H9 (cell line): ENCODE results near the gene NTPCR. TPM values are rescaled to one million over a fixed set of nuclear protein-coding genes. Genes with fewer than 3 reads are reported as not detected.

ENCODE experiments used
- DNase-seq: peaks from one replicate; pipeline ENCODE4 v3.0.0-alpha.2; 2017
- H2AFZ ChIP-seq: one replicate; pipeline ENCODE4 v1.6.1; 2013; ENCODE audit warnings: mild to moderate bottlenecking, low read length, control low read depth, moderate library complexity
- H2AK5ac ChIP-seq: 2 replicates; pipeline ENCODE4 v1.6.1; 2013; ENCODE audit warnings: low read length, control low read depth, mixed read lengths; ENCODE audit not compliant: insufficient read length
- H2BK120ac ChIP-seq: one replicate; pipeline ENCODE4 v1.6.1; 2013; ENCODE audit warnings: low read depth, mild to moderate bottlenecking, low read length, control low read depth, inconsistent platforms; ENCODE audit not compliant: poor library complexity, severe bottlenecking
- H2BK12ac ChIP-seq: 2 replicates; pipeline ENCODE4 v1.6.1; 2013; ENCODE audit warnings: low read length, control low read depth, mixed read lengths, low read depth; ENCODE audit not compliant: insufficient read length
- H2BK15ac ChIP-seq: 2 replicates; pipeline ENCODE4 v1.6.1; 2013; ENCODE audit warnings: low read depth, low read length, control low read depth
- H2BK20ac ChIP-seq: one replicate; pipeline ENCODE4 v1.6.1; 2013; ENCODE audit warnings: low read depth, mild to moderate bottlenecking, low read length, control low read depth, inconsistent platforms; ENCODE audit not compliant: poor library complexity, severe bottlenecking
- H2BK5ac ChIP-seq: 2 replicates; pipeline ENCODE4 v1.6.1; 2013; ENCODE audit warnings: low read length, control low read depth, mixed read lengths; ENCODE audit not compliant: insufficient read length
- H3K14ac ChIP-seq: 2 replicates; pipeline ENCODE4 v1.6.1; 2013; ENCODE audit warnings: low read length, control low read depth; ENCODE audit not compliant: insufficient read depth
- H3K18ac ChIP-seq: 2 replicates; pipeline ENCODE4 v1.6.1; 2013; ENCODE audit warnings: low read depth, mild to moderate bottlenecking, mixed read lengths, low read length, control low read depth; ENCODE audit not compliant: insufficient read length
- H3K23ac ChIP-seq: 2 replicates; pipeline ENCODE4 v1.6.1; 2013; ENCODE audit warnings: low read length, control low read depth, mixed read lengths, low read depth; ENCODE audit not compliant: insufficient read length
- H3K23me2 ChIP-seq: 2 replicates; pipeline ENCODE4 v1.6.1; 2013; ENCODE audit warnings: low read depth, mild to moderate bottlenecking, mixed read lengths, low read length, control low read depth; ENCODE audit not compliant: insufficient read length, poor library complexity, severe bottlenecking
- H3K27ac ChIP-seq: 2 replicates; pipeline ENCODE4 v1.5.1; 2013; ENCODE audit warnings: low read length, control low read depth, mixed read lengths, low read depth; ENCODE audit not compliant: insufficient read length
- H3K27me3 ChIP-seq: 2 replicates; pipeline ENCODE4 v1.6.1; 2013; ENCODE audit warnings: low read length, control low read depth, inconsistent platforms; ENCODE audit not compliant: insufficient read depth
- H3K4ac ChIP-seq: 2 replicates; pipeline ENCODE4 v1.6.1; 2013; ENCODE audit warnings: low read depth, mild to moderate bottlenecking, control low read depth, inconsistent platforms, low read length, moderate library complexity
- H3K4me1 ChIP-seq: 2 replicates; pipeline ENCODE4 v1.6.1; 2013; ENCODE audit warnings: low read length, control low read depth, inconsistent platforms; ENCODE audit not compliant: insufficient read depth
- H3K4me2 ChIP-seq: 2 replicates; pipeline ENCODE4 v1.6.1; 2013; ENCODE audit warnings: low read length, control low read depth, mixed read lengths; ENCODE audit not compliant: insufficient read length, insufficient read depth
- H3K56ac ChIP-seq: 2 replicates; pipeline ENCODE4 v1.6.1; 2013; ENCODE audit warnings: low read depth, mild to moderate bottlenecking, mixed read lengths, low read length, control low read depth; ENCODE audit not compliant: insufficient read length
- H3K79me1 ChIP-seq: 2 replicates; pipeline ENCODE4 v1.6.1; 2013; ENCODE audit warnings: low read depth, mild to moderate bottlenecking, moderate library complexity, low read length, control low read depth, inconsistent platforms; ENCODE audit not compliant: insufficient read depth, poor library complexity, severe bottlenecking
- H3K79me2 ChIP-seq: 2 replicates; pipeline ENCODE4 v1.6.1; 2013; ENCODE audit warnings: low read length, control low read depth, inconsistent platforms; ENCODE audit not compliant: insufficient read depth
- H3K9ac ChIP-seq: 2 replicates; pipeline ENCODE4 v1.6.1; 2013; ENCODE audit warnings: low read length, control low read depth, mixed read lengths; ENCODE audit not compliant: insufficient read length; ENCODE audit errors: extremely low read depth
- H3K9me3 ChIP-seq: one replicate; pipeline ENCODE4 v1.6.1; 2013; ENCODE audit warnings: low read depth, low read length, inconsistent platforms; ENCODE audit not compliant: control insufficient read depth
- H3T11ph ChIP-seq: one replicate; pipeline ENCODE4 v1.6.1; 2013; ENCODE audit warnings: mild to moderate bottlenecking, low read length, control low read depth, inconsistent platforms
- H4K20me1 ChIP-seq: one replicate; pipeline ENCODE4 v1.6.1; 2013; ENCODE audit not compliant: control insufficient read depth, insufficient read length, insufficient read depth
- H4K5ac ChIP-seq: 2 replicates; pipeline ENCODE4 v1.6.1; 2013; ENCODE audit warnings: low read depth, mild to moderate bottlenecking, mixed read lengths, low read length, control low read depth; ENCODE audit not compliant: insufficient read length
- H4K8ac ChIP-seq: replicated peaks from 2 replicates; pipeline ENCODE4 v1.6.1; 2013; ENCODE audit warnings: low read length, control low read depth, mixed read lengths, low read depth; ENCODE audit not compliant: insufficient read length
- H4K91ac ChIP-seq: 2 replicates; pipeline ENCODE4 v1.6.1; 2013; ENCODE audit warnings: low read depth, mild to moderate bottlenecking, moderate library complexity, mixed read lengths, low read length, control low read depth; ENCODE audit not compliant: insufficient read length
- H3K27ac Mint-ChIP-seq, 3 experiments: 2 replicates in 2 of 3; 3 replicates in 1 of 3; pipeline ENCODE4 v1.8.0; 2020 to 2021; ENCODE audit warnings: mixed read lengths in 3 of 3, mild to moderate bottlenecking in 1 of 3, moderate library complexity in 1 of 3
- H3K27me3 Mint-ChIP-seq: 2 replicates; pipeline ENCODE4 v1.8.0; 2021; ENCODE audit warnings: low read depth, mild to moderate bottlenecking, moderate library complexity, mixed read lengths
- H3K36me3 Mint-ChIP-seq, 3 experiments: 2 replicates in 2 of 3; 3 replicates in 1 of 3; pipeline ENCODE4 v1.8.0; 2020 to 2021; ENCODE audit warnings: low read depth in 3 of 3, mixed read lengths in 3 of 3; ENCODE audit not compliant: insufficient read depth in 1 of 3
- H3K4me1 Mint-ChIP-seq, 2 experiments: 2 replicates each; pipeline ENCODE4 v1.8.0; 2020; ENCODE audit warnings: mixed read lengths in 2 of 2
- H3K4me3 Mint-ChIP-seq, 2 experiments: 2 replicates in 1 of 2; 3 replicates in 1 of 2; pipeline ENCODE4 v1.8.0; 2020 to 2021; ENCODE audit warnings: mild to moderate bottlenecking in 2 of 2, mixed read lengths in 2 of 2, moderate library complexity in 1 of 2
- H3K9me3 Mint-ChIP-seq, 2 experiments: 2 replicates in 1 of 2; 3 replicates in 1 of 2; pipeline ENCODE4 v1.8.0; 2020; ENCODE audit warnings: mild to moderate bottlenecking in 2 of 2, mixed read lengths in 2 of 2, moderate library complexity in 1 of 2
- CTCF ChIP-seq: fragments of 200-600 bp; sonication (generic); conservative IDR thresholded peaks from 3 replicates; pipeline ENCODE4 v1.8.0; 2021; ENCODE audit warnings: antibody characterized with exemption, mild to moderate bottlenecking
- WGBS: extraction: QIAGEN DNeasy Blood & Tissue Kit; methylation state at CpG from one replicate; pipeline ENCODE4 v1.1.7; 2013; ENCODE audit warnings: missing lambda C conversion rate, low lambda C conversion rate, mixed read lengths; ENCODE audit not compliant: insufficient read length; ENCODE audit errors: extremely low coverage; 5-methylcytosine and 5-hydroxymethylcytosine counted together
- total RNA-seq: library from RNA; stranded (reverse); gene quantifications from 2 replicates; pipeline ENCODE4 v1.2.1, GENCODE V29; 2021

Gene NTPCR
- total RNA-seq, 1 experiment from 2014 or later, result 87.4 TPM

GRCh38 chr1:233010146-233010545 lies 59.7 kb downstream of the NTPCR start:
- peaks cover 16 to 33% (median 23%) of the 10 kb centered on the region in 3 experiments for H3K36me3 Mint-ChIP-seq
- H2BK20ac ChIP-seq, result no peak overlapping the region
- H3K4me2 ChIP-seq, result no peak overlapping the region
- no peak overlapping the region for H4K91ac ChIP-seq
- H2AK5ac ChIP-seq, result no peak overlapping the region
- H3K79me1 ChIP-seq, result no peaks in the 10 kb centered on the region
- no CpG with 5 or more reads among the region's 3 CpGs for WGBS
- no peak overlapping the region for H3K27ac ChIP-seq
- no peaks in the 10 kb centered on the region for H4K20me1 ChIP-seq
- no peaks in the 10 kb centered on the region for H3K4me1 ChIP-seq
- H3K56ac ChIP-seq, result no peak overlapping the region
- no peaks in the 10 kb centered on the region for H3K23me2 ChIP-seq
- no peak overlapping the region for H3K4ac ChIP-seq
- H3K9ac ChIP-seq, result no peak overlapping the region
- H3K18ac ChIP-seq, result no peak overlapping the region
- DNase-seq, result no peak
- no peak overlapping the region for H2BK5ac ChIP-seq
- H4K8ac ChIP-seq, result no peak overlapping the region
- no peaks in the 10 kb centered on the region for H3K9me3 ChIP-seq
- H3K27me3 ChIP-seq, result no peaks in the 10 kb centered on the region
- H3K9me3 Mint-ChIP-seq, result no peaks in the 10 kb centered on the region
- no peak overlapping the region for H3K14ac ChIP-seq
- no peak overlapping the region for H2BK120ac ChIP-seq
- H3K27ac Mint-ChIP-seq, result no peak overlapping the region
- H3K79me2 ChIP-seq, result no peaks in the 10 kb centered on the region
- no peak overlapping the region for H3T11ph ChIP-seq
- H3K27me3 Mint-ChIP-seq, result no peaks in the 10 kb centered on the region
- no peak overlapping the region for H4K5ac ChIP-seq
- H2BK15ac ChIP-seq, result no peak overlapping the region
- no peak overlapping the region for H2AFZ ChIP-seq
- no peak for TF ChIP-seq CTCF
- H3K23ac ChIP-seq, result no peak overlapping the region
- no peak overlapping the region for H2BK12ac ChIP-seq
- no peak overlapping the region for H3K4me3 Mint-ChIP-seq
- no peaks in the 10 kb centered on the region for H3K4me1 Mint-ChIP-seq
